OCI-LY3 (cell line): ENCODE results near the gene DIAPH2.

Experiments
- CTCF ChIP-seq: fragments of 200-600, 300-600 bp; sonication (generic); IDR thresholded peaks from 2 replicates; pipeline ENCODE4 v1.5.1; 2014; ENCODE audit warnings: antibody characterized with exemption, low read length, low read depth
- EZH2phosphoT487 ChIP-seq: fragments of 200-600 bp; shearing (Covaris generic); IDR thresholded peaks from 2 replicates; pipeline ENCODE4 v1.6.1; 2018; ENCODE audit warnings: antibody characterized with exemption, mixed run types, low read depth

- no peak for TF ChIP-seq CTCF
- TF ChIP-seq EZH2phosphoT487 = no peak
Observed at GRCh38 chrX:97268182-97268680, 583.6 kb downstream of the DIAPH2 start.
